ENCODE measurements around the gene CLTB.
"Not testable (repeated sequence)": the region's sequence is repeated elsewhere in the genome, so short reads cannot be mapped to it uniquely, and the experiment has no call there.

CLTB gene

GRCh38 chr5:176426876-176427275, 10.5 kb upstream of the CLTB start:
- DNase-seq, result no peak

DNA sequence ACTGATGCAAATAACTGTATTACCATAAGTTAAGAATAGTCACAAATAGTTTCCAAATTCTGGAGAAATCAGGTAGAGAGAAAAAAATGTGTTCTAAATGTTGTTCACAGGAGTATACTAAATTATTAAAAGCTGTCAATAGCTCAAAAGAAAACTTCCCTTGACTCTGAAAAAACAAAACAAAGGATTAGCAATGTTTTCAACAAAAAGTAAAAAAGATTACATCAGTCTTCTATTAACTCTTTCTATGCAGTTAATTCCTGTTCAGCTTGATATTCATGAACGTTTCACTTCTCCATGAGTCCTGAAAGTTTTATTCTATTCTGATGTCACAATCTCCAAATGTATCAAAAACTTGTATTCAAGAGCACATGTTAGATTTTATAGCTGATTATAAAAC, 9.5 kb upstream of the CLTB start:
- DNase-seq, result no peak

GRCh38 chr5:176425138-176425537, 8.8 kb upstream of the CLTB start:
- DNase-seq, result no peak

DNA sequence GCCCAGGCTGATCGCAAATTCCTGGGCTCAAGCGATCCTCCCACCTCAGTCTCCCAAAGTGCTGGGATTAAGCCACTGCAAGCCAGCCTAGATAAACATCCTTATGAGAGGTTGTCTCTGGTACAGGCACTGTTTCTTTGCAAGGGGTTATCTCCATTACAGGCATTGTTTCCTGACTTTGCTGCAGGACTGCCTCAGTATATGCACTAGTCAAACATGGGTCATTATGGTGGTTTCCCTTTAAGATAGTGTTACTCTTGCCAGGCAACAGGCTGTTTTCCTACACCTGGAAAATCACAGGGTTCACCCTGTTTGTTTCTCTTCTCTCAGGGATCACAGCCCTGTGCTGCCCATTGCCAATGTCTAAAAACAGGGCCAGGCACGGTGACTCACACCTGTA, 7.8 kb upstream of the CLTB start:
- no peak for DNase-seq

DNA sequence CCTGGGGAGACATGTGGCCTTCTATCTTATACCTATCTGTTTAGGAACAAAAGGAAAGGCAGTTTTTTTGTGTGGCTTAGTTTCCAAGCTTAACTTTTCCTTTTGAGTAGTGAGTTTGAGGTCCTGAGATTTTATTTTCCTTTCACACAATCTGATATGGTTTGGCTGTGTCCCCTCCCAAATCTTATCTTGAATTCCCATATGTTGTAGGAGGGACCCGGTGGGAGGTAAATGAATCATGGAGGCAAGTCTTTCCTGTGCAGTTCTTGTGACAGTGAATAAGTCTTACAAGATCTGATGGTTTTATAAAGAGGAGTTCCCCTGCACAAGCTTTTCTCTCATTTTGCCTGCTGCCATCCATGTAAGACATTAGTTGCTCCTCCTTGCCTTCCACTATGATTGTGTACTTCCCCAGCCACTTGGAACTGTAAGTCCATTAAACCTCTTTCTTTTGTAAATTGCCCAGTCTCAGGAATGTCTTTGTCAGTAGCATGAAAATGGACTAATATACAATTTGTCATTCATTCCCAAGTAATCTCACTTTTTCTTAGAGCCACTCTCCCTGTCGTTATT, 4.7 kb upstream of the CLTB start:
- no peak for DNase-seq

DNA sequence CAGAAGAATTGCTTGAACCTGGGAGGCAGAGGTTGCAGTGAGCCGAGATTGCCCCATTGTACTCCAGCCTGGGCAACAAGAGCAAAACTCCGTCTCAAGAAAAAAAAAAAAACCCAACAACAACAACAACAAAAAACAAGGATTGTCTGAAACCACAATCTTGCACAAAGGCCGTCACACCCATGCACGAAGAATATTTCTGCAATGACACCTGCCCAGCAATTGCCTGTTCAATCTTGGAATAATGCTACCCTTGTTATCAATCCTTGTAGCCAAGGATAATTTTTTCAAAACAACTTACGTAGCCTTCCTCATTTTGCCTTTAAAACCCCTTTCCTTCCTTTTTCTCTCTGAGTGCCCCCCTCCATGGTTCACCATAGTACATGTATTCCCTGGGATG, 3.7 kb upstream of the CLTB start:
- DNase-seq, result no peak

GRCh38 chr5:176418251-176418650, 1.9 kb upstream of the CLTB start:
- DNase-seq, result no peak

GRCh38 chr5:176416965-176417364, 626 bp upstream of the CLTB start:
- no peak for DNase-seq

DNA sequence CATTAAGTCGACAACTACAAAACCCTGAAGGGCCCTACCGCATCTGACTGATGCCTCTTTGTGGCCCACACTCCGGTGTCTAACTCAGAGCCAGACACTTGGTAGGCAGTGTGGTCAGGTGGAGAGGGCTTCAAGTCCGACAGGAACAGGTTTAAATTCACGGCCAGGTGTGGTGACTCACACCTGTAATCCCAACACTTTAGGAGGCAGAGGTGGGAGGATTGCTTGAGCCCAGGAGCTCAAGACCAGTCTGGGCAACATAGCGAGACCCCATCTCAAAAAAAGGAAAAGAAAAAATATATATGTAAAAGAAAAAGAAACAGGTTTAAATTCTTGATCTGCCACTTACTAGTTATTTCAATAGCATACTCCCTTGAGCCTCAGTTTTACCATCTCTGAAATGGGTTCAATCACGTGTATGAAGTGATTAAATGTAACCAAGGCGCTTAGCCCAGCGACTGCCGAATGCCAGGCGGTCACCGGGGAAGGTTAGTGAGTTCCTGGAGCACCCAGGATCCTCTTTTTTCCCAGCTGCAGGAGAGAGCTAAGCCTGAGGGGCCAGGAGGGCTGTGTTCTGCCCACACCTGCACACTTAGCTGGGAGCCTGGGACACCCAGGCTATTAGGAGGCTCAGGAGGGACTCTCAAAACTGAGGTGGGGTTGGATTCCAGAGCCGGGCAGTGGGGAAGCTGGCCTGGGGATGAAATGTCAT, 943 bp downstream of the CLTB start:
- DNase-seq, result peak; percentile 59

DNA sequence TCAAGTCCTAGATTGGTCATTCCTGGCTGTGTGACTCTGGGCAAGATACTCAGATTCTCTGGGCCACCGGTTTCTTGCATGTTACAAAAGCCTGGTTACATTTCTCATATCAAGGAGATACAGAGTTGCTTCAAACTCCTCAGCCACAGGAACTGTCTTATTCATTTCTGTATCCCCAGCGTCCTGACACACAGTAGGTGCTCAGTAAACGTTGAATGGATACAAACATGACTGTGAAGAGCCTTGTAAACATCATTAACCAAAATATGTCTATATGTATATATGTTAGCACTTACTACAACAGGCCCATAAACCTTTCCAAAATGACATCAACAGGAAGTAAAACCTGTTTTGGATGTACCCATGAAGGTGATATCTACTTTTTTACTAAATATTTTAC, 1.6 kb downstream of the CLTB start:
- peak; percentile 36 for DNase-seq

- DNase-seq, result no peak
These were observed 2.6 kb downstream of the CLTB start for GRCh38 chr5:176413709-176414191.

DNA sequence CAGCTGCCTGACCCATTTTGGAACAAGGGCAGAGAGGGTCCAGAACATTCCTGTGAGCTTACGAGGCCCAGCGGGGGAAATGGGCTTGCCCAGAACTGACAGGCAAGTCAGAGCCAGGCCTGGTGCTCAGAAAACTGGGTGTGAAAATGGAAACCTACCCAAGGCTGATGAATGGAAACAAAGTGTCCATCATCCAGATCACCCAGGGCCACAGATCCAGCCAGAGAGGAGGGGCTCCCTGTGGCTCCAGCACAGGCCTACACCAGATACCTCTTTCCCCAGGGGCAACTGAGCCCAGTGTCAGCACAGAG, 3.1 kb downstream of the CLTB start:
- DNase-seq, result no peak

DNA sequence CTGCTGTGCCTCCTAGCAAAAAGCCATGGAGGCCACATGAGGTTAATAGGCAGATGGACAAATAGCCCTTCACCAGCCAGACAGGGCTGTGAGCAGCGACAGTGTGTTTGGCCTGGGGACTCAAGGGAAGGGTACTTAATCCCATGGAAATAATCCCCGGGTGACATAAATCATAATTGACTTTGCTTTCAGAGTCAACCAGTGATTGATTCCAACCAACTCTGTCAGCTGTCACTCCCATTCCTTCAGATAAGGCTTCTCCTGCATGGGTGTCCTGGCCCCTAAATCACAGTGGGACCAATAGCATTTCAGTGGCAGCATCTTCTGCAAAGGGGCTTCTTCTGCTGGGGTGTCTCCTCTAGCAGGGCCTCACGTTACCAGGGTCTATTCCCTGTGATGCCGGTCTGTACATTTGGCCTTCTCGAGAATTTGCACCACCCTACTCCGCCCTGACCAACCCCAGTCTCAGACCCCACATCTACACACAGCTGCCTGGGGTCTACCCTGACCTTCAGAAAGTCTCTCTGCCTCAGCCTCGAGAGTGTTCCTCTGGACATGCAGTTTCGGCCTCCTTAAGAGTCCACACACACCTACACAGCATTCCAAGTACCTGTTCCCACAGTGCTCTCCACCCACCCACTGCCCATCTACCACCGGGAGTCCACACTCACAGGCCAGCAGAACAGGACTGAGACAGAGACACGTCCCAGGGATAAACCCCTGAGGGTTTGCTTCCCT, 3.7 kb downstream of the CLTB start:
- DNase-seq, result no peak

- DNase-seq, result no peak
These were observed 5.7 kb downstream of the CLTB start for GRCh38 chr5:176410486-176411180.

DNA sequence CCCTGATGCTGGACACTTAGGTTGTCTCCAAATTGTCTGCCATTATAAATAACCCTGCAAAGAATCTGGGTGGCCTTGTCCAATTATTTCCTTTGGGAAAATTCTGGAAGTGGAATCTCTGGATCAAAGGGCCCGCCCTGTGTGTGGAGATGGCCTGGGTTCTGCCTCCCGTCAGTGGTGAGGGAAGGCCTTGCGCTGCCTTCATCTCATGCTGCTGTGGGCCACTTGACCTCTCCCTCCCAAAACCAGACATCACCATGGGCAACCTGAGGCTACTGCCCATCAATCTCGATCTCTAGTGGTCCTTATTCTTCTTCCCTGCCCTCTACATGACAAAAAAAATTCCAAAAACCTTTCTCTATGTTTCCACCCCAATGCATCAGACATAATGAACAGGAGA, 6.6 kb downstream of the CLTB start:
- no peak for DNase-seq

DNA sequence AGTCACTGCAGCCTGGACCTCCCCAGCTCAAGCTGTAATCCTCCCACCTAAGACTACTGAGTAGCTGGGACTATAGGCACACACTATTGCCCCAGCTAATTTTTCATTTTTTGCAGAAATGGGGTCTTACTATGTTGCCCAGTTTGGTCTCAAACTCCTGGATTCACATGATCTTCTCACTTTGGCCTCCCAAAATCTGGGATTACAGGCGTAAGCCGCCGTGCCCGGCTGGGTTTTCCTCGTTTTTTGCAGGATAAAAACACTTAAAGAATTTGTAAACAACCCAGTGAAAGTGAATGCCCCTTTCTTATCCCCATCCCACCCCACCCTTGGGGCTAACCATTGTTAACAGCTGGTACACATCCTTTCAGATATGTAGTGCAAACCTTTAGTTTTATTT, 7.7 kb downstream of the CLTB start:
- DNase-seq, result no peak

GRCh38 chr5:176408252-176408573, 8.1 kb downstream of the CLTB start:
- not testable (repeated sequence) for DNase-seq

DNA sequence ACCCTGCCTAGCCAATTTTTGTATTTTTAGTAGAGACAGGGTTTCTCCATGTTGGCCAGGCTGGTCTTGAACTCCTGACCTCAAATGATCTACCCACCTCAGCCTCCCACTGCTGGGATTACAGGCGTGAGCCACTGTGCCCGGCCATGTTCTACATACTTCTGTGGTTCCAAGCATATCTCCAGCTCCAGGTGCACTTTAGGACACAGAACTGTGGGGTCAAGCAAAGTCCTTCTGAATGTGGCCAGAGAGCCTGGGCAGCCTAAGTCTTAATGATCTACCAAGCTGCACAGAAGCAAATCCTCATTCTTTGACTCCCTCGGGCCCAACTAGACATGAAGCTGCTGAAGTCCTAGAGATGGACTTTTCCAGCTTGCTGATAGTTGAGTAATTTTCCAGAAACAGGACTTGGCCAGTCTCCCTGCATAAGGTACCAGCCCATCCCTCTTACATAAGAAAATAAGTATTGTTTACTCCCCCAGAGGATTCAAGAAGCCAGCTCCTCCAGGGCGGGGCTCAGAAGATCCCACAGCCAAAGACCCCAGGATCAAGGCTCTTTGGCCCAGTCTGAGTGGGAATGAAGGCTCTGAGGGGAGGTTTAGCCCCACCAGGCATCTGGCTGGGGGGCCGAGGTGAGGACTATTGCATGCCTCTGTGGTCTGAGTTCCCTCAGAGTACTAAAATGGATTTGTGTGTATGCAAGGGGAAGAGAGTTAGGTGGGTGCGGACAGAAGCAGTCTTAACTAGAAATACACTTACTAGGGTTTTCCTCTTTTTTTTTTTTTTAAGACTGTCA, 8.7 kb downstream of the CLTB start:
- no peak for DNase-seq

DNA sequence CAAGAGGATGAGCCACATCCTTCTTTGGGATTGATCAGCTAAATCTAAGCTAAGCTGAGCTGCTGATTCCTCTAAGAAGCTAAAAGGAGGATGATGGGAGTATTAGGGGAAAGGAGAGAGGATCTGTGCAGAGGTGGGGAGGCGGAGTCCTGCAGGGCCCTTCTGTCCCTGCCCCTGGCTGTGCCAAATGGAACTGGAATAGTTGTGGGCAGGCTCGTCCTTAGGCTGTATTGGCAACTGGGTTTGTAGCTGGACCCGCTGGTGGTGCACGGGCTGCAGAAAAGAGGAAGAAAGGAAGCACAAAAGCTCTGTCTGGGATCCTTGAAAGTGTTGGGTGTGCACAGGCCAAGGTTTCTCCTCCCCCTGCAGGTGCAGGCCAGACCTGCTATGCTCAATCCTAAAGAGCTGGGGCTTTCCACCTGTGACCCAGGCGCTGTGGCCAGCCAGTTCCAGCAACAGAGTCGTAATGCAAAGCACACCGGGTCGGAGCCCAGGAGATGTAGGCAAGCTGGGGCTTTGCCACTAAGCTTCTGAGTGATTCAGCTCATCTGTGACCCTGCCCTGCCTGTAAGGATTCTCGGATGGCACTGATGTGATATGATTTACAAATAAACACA, 9.8 kb downstream of the CLTB start:
- DNase-seq, result no peak

DNA sequence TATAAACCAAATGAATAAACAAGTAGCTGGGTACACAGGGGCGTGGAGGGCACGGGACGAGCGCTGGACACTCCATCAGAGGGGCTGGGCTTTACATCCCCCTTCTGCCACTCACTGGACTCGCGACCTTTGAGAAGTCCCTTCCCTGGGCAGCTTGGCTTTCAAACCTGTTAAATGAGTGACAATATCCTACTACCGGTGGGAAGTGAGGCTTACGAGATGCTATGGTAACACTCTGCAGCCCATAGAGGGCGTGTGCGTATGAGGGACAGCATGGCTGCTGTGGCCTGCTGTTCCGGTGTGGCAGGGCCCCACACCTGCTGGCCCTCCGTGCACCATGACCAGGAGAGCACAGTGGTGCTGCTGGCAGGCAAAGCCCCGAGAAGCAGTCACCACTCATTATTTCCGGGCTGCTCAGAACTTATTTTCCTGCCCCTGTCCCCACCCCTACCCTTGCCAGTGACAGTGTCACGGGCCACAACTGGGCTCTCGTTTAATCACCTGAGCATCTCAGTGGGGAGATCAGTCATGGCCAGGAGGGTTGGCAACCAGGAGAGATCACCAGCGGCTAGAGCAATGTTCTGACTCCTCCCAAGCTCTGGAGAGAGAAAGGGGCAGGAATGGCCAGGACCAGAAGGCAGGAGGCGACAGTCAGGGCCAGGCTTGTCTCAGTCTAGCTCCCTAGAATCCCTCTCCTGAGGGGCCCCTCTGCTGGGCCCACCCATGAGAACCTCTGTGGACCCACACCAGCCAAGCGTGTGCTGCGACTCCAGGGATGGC, 10.5 kb downstream of the CLTB start:
- peak; percentile 40 for DNase-seq

DNA sequence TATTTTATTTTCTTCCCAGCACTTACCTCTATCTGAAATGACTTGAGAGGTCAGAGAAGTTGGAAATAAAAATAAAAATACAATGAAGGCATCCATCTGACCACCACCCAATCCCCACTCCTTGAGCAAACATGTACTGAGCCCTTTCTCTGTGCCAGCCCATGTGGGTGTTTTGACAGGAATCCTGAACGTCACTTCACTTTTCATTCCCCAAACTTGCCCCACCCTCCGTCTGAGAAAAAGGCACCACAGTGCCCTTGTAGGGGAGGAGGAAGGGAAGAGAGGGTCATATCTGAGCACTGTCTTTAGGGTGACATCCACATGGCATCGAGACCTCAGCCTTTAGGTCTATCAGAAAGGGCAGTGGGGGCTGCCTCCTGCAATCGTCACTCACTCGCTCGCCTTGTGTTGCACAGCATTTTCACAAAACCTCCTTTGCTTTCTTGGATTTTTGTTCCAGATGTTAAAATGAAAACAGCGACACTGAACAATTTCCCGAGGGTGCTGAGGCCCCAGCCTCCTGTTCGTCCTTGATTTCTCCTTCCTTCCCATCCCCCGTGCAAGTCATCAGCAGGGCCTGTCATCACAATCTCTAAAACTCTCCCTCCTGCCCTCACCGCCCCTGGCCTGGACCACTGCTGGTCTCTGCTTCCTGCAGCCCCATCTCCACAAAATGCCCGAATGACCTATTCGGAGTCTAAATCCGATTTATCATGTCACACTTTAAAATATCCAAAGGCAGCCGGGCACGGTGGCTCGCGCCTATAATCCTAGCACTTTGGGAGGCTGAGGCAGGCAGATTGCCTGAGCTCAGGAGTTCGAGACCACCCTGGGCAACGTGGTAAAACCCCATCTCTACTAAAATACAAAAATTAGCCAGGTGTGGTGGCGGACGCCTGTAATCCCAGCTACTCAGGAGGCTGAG, 14.8 kb downstream of the CLTB start:
- DNase-seq, result no peak
